GM12892 (cell line): ENCODE results near the gene JOSD1.

Source experiments
- DNase-seq: peaks from one replicate; pipeline ENCODE4 v3.0.0; 2011; ENCODE audit not compliant: insufficient read length
- FAIRE-seq: peaks from 2 replicates; lab custom pipeline; 2011; peaks lifted over from hg19 to GRCh38; lab: Jason Lieb, UNC
- POLR2A ChIP-seq: IDR thresholded peaks from 2 replicates; pipeline ENCODE4 v1.6.1; 2011; ENCODE audit warnings: low read depth, low read length, control low read depth
- POLR2AphosphoS5 ChIP-seq: IDR thresholded peaks from 2 replicates; pipeline ENCODE4 v1.6.1; 2011; ENCODE audit warnings: low read depth, low read length, control low read depth
- TAF1 ChIP-seq: IDR thresholded peaks from 2 replicates; pipeline ENCODE4 v1.6.1; 2011; ENCODE audit warnings: low read depth, mild to moderate bottlenecking, control low read depth, low read length, borderline replicate concordance

The JOSD1 gene

GRCh38 chr22:38719196-38719595 is 18.5 kb upstream of the JOSD1 start:
- DNase-seq (no peak), FAIRE-seq (no peak)
- TF ChIP-seq POLR2AphosphoS5 (no peak), TAF1 (no peak), POLR2A (no peak)

GRCh38 chr22:38718414-38718813 is 17.7 kb upstream of the JOSD1 start:
- TF ChIP-seq TAF1 = no peak
- no peak for TF ChIP-seq POLR2A
- TF ChIP-seq POLR2AphosphoS5 = no peak
- no peak for FAIRE-seq

GRCh38 chr22:38717244-38717643 is 16.5 kb upstream of the JOSD1 start:
- FAIRE-seq (no peak), DNase-seq (no peak)
- TF ChIP-seq TAF1 (no peak), POLR2AphosphoS5 (no peak), POLR2A (no peak)

More at GRCh38 chr22:38718414-38718813, 17.7 kb upstream of the JOSD1 start:
- DNase-seq = no peak

DNA sequence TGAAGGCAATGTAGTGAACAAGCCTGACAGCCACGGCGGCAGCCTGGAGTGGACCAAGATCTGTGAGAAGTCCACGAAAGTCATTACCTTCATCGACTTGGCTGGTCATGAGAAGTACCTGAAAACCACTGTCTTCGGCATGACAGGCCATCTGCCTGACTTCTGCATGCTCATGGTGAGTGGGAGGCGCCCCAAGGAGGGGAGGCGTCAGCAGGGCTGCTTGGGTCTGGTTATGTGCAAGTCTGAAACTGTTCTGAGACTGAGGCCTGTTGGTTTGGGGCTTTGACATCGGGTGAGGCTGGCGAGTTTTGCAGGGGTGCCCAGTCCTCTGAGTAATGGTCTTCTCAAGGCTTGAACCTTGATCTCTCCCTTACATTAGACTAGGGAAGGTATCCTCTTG is 16.1 kb upstream of the JOSD1 start:
- DNase-seq (no peak), FAIRE-seq (no peak)
- TF ChIP-seq TAF1 = no peak
- no peak for TF ChIP-seq POLR2A
- no peak for TF ChIP-seq POLR2AphosphoS5

DNA sequence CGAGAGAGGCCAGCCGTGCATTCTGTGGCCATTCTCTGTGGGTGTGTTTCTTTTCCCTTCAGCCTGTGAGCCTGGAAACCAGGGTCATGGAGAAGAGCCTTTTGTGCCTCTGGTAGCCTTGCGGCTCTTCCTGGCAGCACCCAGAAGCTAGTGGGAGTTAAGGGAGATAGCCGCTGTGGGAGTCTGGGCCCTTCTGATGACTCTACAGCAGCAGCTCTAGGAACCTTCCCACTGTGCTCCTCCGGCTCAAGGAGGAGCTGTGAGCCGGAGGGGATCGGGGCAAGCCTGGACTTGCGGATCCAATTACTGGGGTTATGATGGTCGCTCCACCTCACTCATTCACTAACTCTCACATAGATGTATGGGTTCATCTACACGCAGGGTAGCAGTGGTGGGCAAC is 15.5 kb upstream of the JOSD1 start:
- TF ChIP-seq TAF1 = no peak
- no peak for TF ChIP-seq POLR2A
- DNase-seq = no peak
- no peak for FAIRE-seq

DNA sequence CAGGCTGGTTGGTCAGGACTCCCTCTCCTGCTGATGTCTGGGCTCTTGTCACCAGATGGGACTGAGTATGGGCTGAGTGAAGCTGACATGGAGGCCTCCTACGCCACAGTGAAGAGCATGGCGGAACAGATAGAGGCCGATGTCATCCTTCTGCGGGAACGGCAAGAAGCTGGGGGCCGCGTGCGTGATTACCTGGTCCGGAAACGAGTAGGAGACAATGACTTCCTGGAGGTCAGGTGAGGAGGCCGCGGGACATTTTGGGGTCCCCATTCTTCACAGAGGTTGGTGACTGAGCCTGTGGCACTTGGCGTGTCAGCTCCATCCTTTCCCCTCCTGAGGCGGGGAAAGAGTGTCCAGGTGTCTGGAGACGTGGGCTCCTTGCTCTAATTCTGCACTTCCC is 15.1 kb upstream of the JOSD1 start:
- no peak for FAIRE-seq
- DNase-seq = no peak
- TF ChIP-seq POLR2AphosphoS5 = no peak

DNA sequence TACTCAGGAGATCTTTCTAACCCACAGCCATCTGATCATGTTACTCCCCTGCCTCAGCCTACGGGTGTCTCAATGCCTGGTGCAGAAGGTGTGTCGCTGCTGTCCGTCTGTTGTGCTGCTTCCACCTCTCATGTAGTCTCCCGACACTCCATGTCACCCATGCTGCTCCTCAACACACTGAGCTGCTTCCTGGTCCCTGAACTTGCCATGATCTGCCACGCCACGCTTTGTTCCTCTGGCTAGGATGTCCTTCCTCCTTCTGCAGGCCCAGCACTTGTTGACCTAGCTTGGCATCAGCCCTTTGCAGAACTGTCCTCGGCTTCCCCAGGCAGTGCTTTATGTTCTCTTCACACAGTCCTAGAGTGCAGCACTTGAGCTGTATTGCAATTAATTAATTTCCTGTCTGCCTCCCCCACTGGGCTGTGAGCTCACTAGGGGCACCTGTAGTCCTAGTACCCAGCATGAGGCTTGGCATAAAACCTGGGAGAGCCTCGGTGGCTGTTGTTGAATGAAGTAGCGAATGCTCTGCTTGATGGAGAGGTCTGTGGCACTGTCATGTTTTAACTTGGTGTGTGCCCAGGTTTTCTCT is 14.5 kb upstream of the JOSD1 start:
- no peak for DNase-seq
- no peak for FAIRE-seq
- no peak for TF ChIP-seq POLR2A
- no peak for TF ChIP-seq TAF1
- no peak for TF ChIP-seq POLR2AphosphoS5

DNA sequence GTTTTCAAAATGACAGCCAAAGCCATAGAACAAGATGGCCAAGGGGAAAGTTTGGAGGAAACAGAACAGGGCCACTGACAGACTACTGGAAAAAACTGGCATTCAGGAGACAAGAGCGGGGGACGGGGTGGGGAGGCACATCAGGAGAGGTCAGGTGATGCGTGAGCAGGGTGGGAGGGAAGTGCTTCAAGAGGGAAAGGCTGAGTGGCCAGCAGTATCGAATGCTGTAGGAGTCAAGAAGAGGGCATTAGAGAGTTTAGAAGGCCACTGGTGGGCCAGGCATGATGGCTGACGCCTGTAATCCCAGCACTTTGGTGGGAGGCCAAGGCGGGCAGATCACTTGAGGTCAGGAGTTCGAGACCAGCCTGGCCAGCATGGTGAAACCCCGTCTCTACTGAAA is 13.2 kb upstream of the JOSD1 start:
- DNase-seq (no peak), FAIRE-seq (no peak)
- TF ChIP-seq TAF1 = no peak
- TF ChIP-seq POLR2AphosphoS5 = no peak
- TF ChIP-seq POLR2A = no peak

DNA sequence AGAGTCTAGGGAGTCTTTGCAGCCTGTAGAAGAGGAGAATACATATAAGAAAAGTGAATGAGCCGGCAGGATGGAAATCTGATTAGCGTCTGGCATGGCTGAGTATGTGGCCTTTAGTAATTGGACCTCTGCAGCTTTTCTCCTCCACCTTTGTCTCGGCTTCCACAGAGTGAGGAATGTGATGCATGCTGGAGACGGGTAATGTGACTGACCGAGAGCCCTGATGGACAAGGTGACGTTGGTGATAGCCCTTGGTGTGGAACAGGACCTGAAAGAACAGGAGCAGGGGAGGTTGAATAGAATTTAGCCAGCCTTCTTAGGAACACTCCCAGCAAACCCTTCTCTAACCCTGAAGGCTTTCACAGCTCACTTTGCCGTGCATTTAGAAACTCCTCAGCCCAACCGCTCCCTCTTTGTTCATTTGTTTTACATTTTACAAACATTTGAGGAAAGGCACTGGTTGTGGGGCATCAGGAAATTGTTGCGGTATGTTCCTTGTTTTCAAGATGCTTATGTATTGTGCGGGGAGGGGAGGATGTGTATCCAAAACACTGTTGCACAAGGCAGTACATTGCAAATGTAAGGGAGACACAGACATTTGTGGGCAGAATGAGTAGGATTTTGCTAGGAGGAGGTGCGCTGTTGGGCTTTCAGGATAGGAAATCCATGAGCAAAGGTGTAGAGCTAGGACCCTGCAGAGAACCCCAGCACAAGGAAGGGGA is 11.9 kb upstream of the JOSD1 start:
- no peak for FAIRE-seq
- TF ChIP-seq TAF1 (no peak), POLR2A (no peak), POLR2AphosphoS5 (no peak)
- no peak for DNase-seq

- TF ChIP-seq POLR2A = no peak
- no peak for TF ChIP-seq POLR2AphosphoS5
- TF ChIP-seq TAF1 = no peak
- DNase-seq (no peak), FAIRE-seq (no peak)
Measured at GRCh38 chr22:38710866-38711265, 10.1 kb upstream of the JOSD1 start.

GRCh38 chr22:38710351-38710750 is 9.6 kb upstream of the JOSD1 start:
- DNase-seq = no peak
- no peak for FAIRE-seq

DNA sequence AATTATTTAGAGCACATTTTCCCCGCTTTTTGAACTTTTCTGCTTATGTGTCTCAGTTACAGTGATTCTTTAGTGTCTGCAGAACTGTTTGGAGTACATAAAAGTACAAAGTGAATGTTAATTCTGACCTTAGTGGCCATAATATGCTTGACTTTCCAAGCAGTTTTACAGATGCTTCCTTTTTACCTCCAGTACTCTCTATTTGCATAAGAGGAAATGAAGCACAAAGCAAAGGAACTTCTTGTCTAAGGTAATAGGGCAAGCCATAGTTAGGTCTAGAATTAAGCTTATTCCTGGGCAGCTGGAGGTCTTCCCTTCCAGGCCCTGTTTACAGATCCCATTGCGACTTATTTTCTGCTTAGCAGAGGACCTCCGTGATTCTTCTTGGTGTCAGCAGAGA is 8.6 kb upstream of the JOSD1 start:
- DNase-seq (no peak), FAIRE-seq (peak; percentile 84)
- TF ChIP-seq POLR2A (no peak), POLR2AphosphoS5 (no peak), TAF1 (no peak)

More at GRCh38 chr22:38710351-38710750, 9.6 kb upstream of the JOSD1 start:
- TF ChIP-seq TAF1 = no peak
- no peak for TF ChIP-seq POLR2AphosphoS5
- TF ChIP-seq POLR2A = no peak
